Spleen (tissue), 7 donors: Measurements from ENCODE around the gene RGL1.

Experiments
- CTCF ChIP-seq, 11 experiments: fragments of 200-600 bp in 7 of 11; fragments of 450-650 bp in 4 of 11; sonication (generic) in 4 of 11; IDR thresholded peaks in 8 of 11; conservative IDR thresholded peaks in 3 of 11; 1 replicate in 7 of 11; 2 replicates in 4 of 11; pipeline versions ENCODE4 v1.4.0 to v1.8.0; 2016 to 2021; ENCODE audit warnings: antibody characterized with exemption in 11 of 11, inconsistent platforms in 4 of 11, mild to moderate bottlenecking in 1 of 11
- POLR2AphosphoS5 ChIP-seq, 3 donors: sonication (generic); formaldehyde crosslinking; IDR thresholded peaks; one replicate each; pipeline ENCODE4 v1.5.1; 2017; ENCODE audit warnings: antibody characterized with exemption in 3 of 3
- donor health status: DM: no; HTN: no; CAD: no; lungs with moderate emphysema.
- donor health status: DM: no; HTN: no; CAD: no.
- donor health status: DM: no; HTN: no; CAD: no.

- TF ChIP-seq CTCF (IDR thresholded peaks at IDR 0.05 in 8 of 11, conservative IDR thresholded peaks at IDR 0.05 in 3 of 11) (no peak), POLR2AphosphoS5 (IDR thresholded peaks at IDR 0.05) (no peak)
Observed at GRCh38 chr1:183945428-183946319, 140.8 kb downstream of the RGL1 start.
